Neuronal stem cell (in vitro differentiated cells): Measurements from ENCODE around the gene ALKBH5.

Experiments
- DNase-seq: peaks from one replicate; pipeline ENCODE4 v3.0.0-alpha.2; 2013; ENCODE audit warnings: low spot score
- H2AFZ ChIP-seq: one replicate; pipeline ENCODE4 v1.6.1; 2013; ENCODE audit warnings: mild to moderate bottlenecking, low read length, inconsistent platforms
- H2AK5ac ChIP-seq: 2 replicates; pipeline ENCODE4 v1.6.1; 2013; ENCODE audit warnings: low read depth, mild to moderate bottlenecking, inconsistent platforms, low read length, moderate library complexity, mixed read lengths
- H2BK120ac ChIP-seq: 2 replicates; pipeline ENCODE4 v1.6.1; 2013; ENCODE audit warnings: low read depth, mild to moderate bottlenecking, inconsistent platforms, low read length, moderate library complexity, mixed read lengths
- H2BK12ac ChIP-seq: one replicate; pipeline ENCODE4 v1.6.1; 2013; ENCODE audit warnings: low read length, inconsistent platforms
- H2BK15ac ChIP-seq: 2 replicates; pipeline ENCODE4 v1.6.1; 2013; ENCODE audit warnings: mild to moderate bottlenecking, low read length, inconsistent platforms, mixed read lengths
- H2BK5ac ChIP-seq: one replicate; pipeline ENCODE4 v1.6.1; 2013; ENCODE audit warnings: inconsistent platforms, mild to moderate bottlenecking, low read length, moderate library complexity
- H3K14ac ChIP-seq: one replicate; pipeline ENCODE4 v1.6.1; 2013; ENCODE audit warnings: low read length, inconsistent platforms
- H3K18ac ChIP-seq: 2 replicates; pipeline ENCODE4 v1.6.1; 2013; ENCODE audit warnings: low read length, inconsistent platforms
- H3K23ac ChIP-seq: 2 replicates; pipeline ENCODE4 v1.6.1; 2013; ENCODE audit warnings: low read depth, mild to moderate bottlenecking, mixed read lengths, low read length, inconsistent platforms; ENCODE audit not compliant: poor library complexity
- H3K27ac ChIP-seq: replicated peaks from 3 replicates; pipeline ENCODE4 v1.5.1; 2013; ENCODE audit warnings: low read length, inconsistent platforms
- H3K27me3 ChIP-seq, 3 experiments: 2 replicates each; pipeline ENCODE4 v1.6.1; 2013; ENCODE audit warnings: low read length in 3 of 3, mild to moderate bottlenecking in 2 of 3, inconsistent platforms in 1 of 3, low read depth in 1 of 3, mixed read lengths in 1 of 3, moderate library complexity in 1 of 3; ENCODE audit not compliant: control insufficient read depth in 3 of 3, insufficient read depth in 3 of 3
- H3K36me3 ChIP-seq, 2 donors: replicated peaks in 1 of 2; 2 replicates each; pipeline ENCODE4 v1.6.1; 2013; ENCODE audit warnings: low read length in 2 of 2; ENCODE audit not compliant: control insufficient read depth in 2 of 2, insufficient read depth in 2 of 2
- H3K4ac ChIP-seq: 2 replicates; pipeline ENCODE4 v1.6.1; 2013; ENCODE audit warnings: inconsistent platforms, mild to moderate bottlenecking, low read length, moderate library complexity
- H3K4me1 ChIP-seq, 2 donors: 1 replicate in 1 of 2; 2 replicates in 1 of 2; pipeline ENCODE4 v1.6.1; 2013; ENCODE audit warnings: low read length in 2 of 2, low read depth in 1 of 2; ENCODE audit not compliant: control insufficient read depth in 2 of 2, insufficient read depth in 1 of 2
- H3K4me2 ChIP-seq: one replicate; pipeline ENCODE4 v1.6.1; 2013; ENCODE audit warnings: mild to moderate bottlenecking, low read length, inconsistent platforms; ENCODE audit not compliant: insufficient read depth, poor library complexity, severe bottlenecking
- H3K4me3 ChIP-seq, 2 donors: 2 replicates each; pipeline ENCODE4 v1.5.1; 2013; ENCODE audit warnings: low read length in 2 of 2, mild to moderate bottlenecking in 2 of 2, inconsistent platforms in 1 of 2, moderate library complexity in 1 of 2
- H3K79me1 ChIP-seq: one replicate; pipeline ENCODE4 v1.6.1; 2013; ENCODE audit warnings: low read depth, mild to moderate bottlenecking, inconsistent platforms, low read length, moderate library complexity
- H3K9ac ChIP-seq: one replicate; pipeline ENCODE4 v1.6.1; 2013; ENCODE audit warnings: mild to moderate bottlenecking, low read depth, low read length, inconsistent platforms; ENCODE audit not compliant: poor library complexity
- H3K9me3 ChIP-seq, 2 donors: replicated peaks in 1 of 2; 2 replicates each; pipeline versions ENCODE3 to v1.6.1; 2013; ENCODE audit warnings: low read length in 2 of 2, mild to moderate bottlenecking in 2 of 2, inconsistent platforms in 1 of 2, low read depth in 1 of 2, mixed read lengths in 1 of 2, moderate library complexity in 1 of 2; ENCODE audit not compliant: control insufficient read depth in 2 of 2, insufficient read depth in 1 of 2
- H4K8ac ChIP-seq: one replicate; pipeline ENCODE4 v1.6.1; 2013; ENCODE audit warnings: low read depth, mild to moderate bottlenecking, inconsistent platforms, low read length, moderate library complexity
- H4K91ac ChIP-seq: one replicate; pipeline ENCODE4 v1.6.1; 2013; ENCODE audit warnings: low read length, low read depth, mild to moderate bottlenecking, inconsistent platforms; ENCODE audit not compliant: poor library complexity
- whole genome bisulfite sequencing, 2 donors: extraction: QIAGEN DNeasy Blood & Tissue Kit; methylation state at CpG; one replicate each; pipeline ENCODE4 v1.1.7; 2013; ENCODE audit warnings: missing lambda C conversion rate in 2 of 2, mixed read lengths in 1 of 2; ENCODE audit not compliant: insufficient read length in 2 of 2, insufficient replicate concordance in 1 of 2; ENCODE audit errors: extremely low coverage in 2 of 2; 5-methylcytosine and 5-hydroxymethylcytosine counted together

Gene ALKBH5

GRCh38 chr17:18231164-18231563 is 47.5 kb downstream of the ALKBH5 start:
- H4K91ac ChIP-seq: peak overlapping the region; percentile 88
- H2AFZ ChIP-seq: no peak overlapping the region
- peaks cover 57% of the 10 kb centered on the region for H3K79me1 ChIP-seq
- H3K36me3 ChIP-seq: peaks cover 39 to 44% of the 10 kb centered on the region in 2 donors
- DNase-seq: peak; percentile 64
- peaks cover 47 to 51% of the 10 kb centered on the region in 2 donors for H3K4me1 ChIP-seq
- H2BK15ac ChIP-seq: peak overlapping the region; percentile 100
- H3K18ac ChIP-seq: peak overlapping the region; percentile 100
- H3K14ac ChIP-seq: no peak overlapping the region
- peak overlapping the region; percentile 50 for H3K4me2 ChIP-seq
- H2AK5ac ChIP-seq: peak overlapping the region; percentile 99
- no CpG with 5 or more reads among the region's 9 CpGs for WGBS, 2 donors
- peak overlapping the region; percentile 100 for H2BK5ac ChIP-seq
- H3K27ac ChIP-seq: peak overlapping the region; percentile 76
- H3K9me3 ChIP-seq: no peaks in the 10 kb centered on the region
- H4K8ac ChIP-seq: no peak overlapping the region
- no peak overlapping the region for H2BK12ac ChIP-seq
- H2BK120ac ChIP-seq: peak overlapping the region; percentile 91
- H3K9ac ChIP-seq: peak overlapping the region; percentile 68
- H3K4ac ChIP-seq: no peak overlapping the region
- H3K27me3 ChIP-seq: no peaks in the 10 kb centered on the region
- no peak overlapping the region for H3K23ac ChIP-seq
- no peak overlapping the region for H3K4me3 ChIP-seq

GRCh38 chr17:18233803-18234518 is 50.3 kb downstream of the ALKBH5 start:
- Histone ChIP-seq H3K9me3 (no peaks in the 10 kb centered on the region), H3K14ac (peak overlapping the region; percentile 63), H3K9ac (no peak overlapping the region), H3K4me1 (peaks cover 28 to 33% of the 10 kb centered on the region in 2 donors), H2BK5ac (peak overlapping the region; percentile 91), H3K27ac (no peak overlapping the region), H2BK120ac (no peak overlapping the region), H3K36me3 (peaks cover 60 to 69% of the 10 kb centered on the region in 2 donors), H3K23ac (peak overlapping the region; percentile 17), H3K27me3 (no peaks in the 10 kb centered on the region), H3K18ac (peak overlapping the region; percentile 27), H2BK12ac (no peak overlapping the region), H4K91ac (no peak overlapping the region), H2AK5ac (no peak overlapping the region), H3K4me3 (no peak overlapping the region), H3K79me1 (peaks cover 44% of the 10 kb centered on the region), H2BK15ac (no peak overlapping the region), H2AFZ (no peak overlapping the region), H3K4ac (no peak overlapping the region), H3K4me2 (no peak overlapping the region), H4K8ac (no peak overlapping the region)
- no peak for DNase-seq
- WGBS, 2 donors: no CpG with 5 or more reads among the region's 22 CpGs

- Histone ChIP-seq H2BK120ac (no peak overlapping the region), H3K4me3 (no peak overlapping the region), H3K27me3 (no peaks in the 10 kb centered on the region), H2AK5ac (no peak overlapping the region), H2AFZ (no peak overlapping the region), H3K9me3 (no peaks in the 10 kb centered on the region), H4K8ac (no peak overlapping the region), H3K23ac (peak overlapping the region; percentile 17), H3K4me1 (peaks cover 20 to 24% of the 10 kb centered on the region in 2 donors), H3K14ac (no peak overlapping the region), H3K27ac (no peak overlapping the region), H3K4me2 (no peak overlapping the region), H2BK5ac (peak overlapping the region; percentile 56), H2BK15ac (no peak overlapping the region), H3K36me3 (peaks cover 66 to 79% of the 10 kb centered on the region in 2 donors), H4K91ac (no peak overlapping the region), H3K4ac (no peak overlapping the region), H2BK12ac (no peak overlapping the region), H3K18ac (no peak overlapping the region), H3K9ac (no peak overlapping the region), H3K79me1 (peaks cover 41% of the 10 kb centered on the region)
- WGBS, 2 donors: no CpG with 5 or more reads among the region's 22 CpGs
- no peak for DNase-seq
Observed at GRCh38 chr17:18234853-18235380, 51.3 kb downstream of the ALKBH5 start.

GRCh38 chr17:18235743-18236256 is 52.2 kb downstream of the ALKBH5 start:
- no CpG with 5 or more reads among the region's 14 CpGs for WGBS, 2 donors
- H2BK5ac ChIP-seq: peak overlapping the region; percentile 56
- H2BK12ac ChIP-seq: no peak overlapping the region
- no peak overlapping the region for H3K27ac ChIP-seq
- peaks cover 11 to 15% of the 10 kb centered on the region in 2 donors for H3K4me1 ChIP-seq
- H2BK120ac ChIP-seq: no peak overlapping the region
- no peak for DNase-seq
- no peak overlapping the region for H4K8ac ChIP-seq
- no peaks in the 10 kb centered on the region for H3K9me3 ChIP-seq
- H3K4ac ChIP-seq: no peak overlapping the region
- no peak overlapping the region for H3K4me3 ChIP-seq
- no peak overlapping the region for H3K4me2 ChIP-seq
- H3K9ac ChIP-seq: no peak overlapping the region
- no peaks in the 10 kb centered on the region for H3K27me3 ChIP-seq
- no peak overlapping the region for H3K23ac ChIP-seq
- no peak overlapping the region for H4K91ac ChIP-seq
- peaks cover 75 to 88% of the 10 kb centered on the region in 2 donors for H3K36me3 ChIP-seq
- peaks cover 33% of the 10 kb centered on the region for H3K79me1 ChIP-seq
- H2AK5ac ChIP-seq: no peak overlapping the region
- H2AFZ ChIP-seq: no peak overlapping the region
- H3K18ac ChIP-seq: no peak overlapping the region
- no peak overlapping the region for H3K14ac ChIP-seq
- H2BK15ac ChIP-seq: no peak overlapping the region
